ENCODE results near the gene SLC16A9. TPM values are rescaled to one million over a fixed set of nuclear protein-coding genes. Genes with fewer than 3 reads are reported as not detected.
A peak's percentile ranks its signal among the peaks of the same experiment; 100 is the strongest.

Gene SLC16A9, protein sequence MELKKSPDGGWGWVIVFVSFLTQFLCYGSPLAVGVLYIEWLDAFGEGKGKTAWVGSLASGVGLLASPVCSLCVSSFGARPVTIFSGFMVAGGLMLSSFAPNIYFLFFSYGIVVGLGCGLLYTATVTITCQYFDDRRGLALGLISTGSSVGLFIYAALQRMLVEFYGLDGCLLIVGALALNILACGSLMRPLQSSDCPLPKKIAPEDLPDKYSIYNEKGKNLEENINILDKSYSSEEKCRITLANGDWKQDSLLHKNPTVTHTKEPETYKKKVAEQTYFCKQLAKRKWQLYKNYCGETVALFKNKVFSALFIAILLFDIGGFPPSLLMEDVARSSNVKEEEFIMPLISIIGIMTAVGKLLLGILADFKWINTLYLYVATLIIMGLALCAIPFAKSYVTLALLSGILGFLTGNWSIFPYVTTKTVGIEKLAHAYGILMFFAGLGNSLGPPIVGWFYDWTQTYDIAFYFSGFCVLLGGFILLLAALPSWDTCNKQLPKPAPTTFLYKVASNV
- 21.0 and 23.1 TPM in 2 replicates for total RNA-seq
- long read RNA-seq, full-length matches to known transcripts: 1 of 14 reads
- long read RNA-seq, partial matches to known transcripts: 6 of 14 reads
- long read RNA-seq, other reads (novel, unspliced or antisense): 7 of 14 reads

DNA sequence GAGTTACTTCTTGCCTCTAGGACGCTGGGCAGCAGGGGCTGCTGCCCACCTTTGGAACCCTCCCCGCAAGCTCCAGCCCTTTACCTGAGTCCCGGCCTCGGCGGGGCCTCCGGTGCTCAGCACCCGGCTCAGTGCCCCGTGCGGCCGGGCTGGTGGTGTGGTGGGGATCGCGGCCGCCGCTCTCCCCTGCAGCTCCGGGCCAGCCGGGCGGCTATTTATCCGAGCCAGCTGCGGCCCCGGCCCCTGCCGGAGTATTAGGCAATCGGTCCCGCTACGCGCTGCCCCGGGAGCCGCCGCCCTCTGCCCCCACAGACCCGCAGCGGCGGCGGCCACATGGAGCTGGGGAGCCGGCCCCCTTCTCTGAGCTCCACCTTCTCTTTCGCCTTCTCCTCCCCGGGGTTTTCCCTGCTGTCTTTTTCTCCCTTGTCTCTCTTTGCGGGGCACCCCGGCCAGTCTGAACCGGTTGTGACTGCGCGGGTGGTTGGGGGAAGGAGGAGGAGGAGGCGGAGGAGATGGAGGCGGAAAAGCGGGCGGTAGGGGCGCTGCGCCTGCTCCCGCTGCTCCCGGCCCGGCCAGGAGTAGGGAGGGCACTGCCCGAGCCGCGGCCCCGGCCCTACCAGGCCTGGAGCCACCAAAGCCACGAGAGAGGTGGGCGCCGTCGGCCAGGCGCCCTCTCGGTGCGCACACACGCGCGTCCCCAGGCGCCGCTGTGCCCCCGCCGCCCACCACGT lies at the start of gene SLC16A9:
Gene SLC16A9, minus strand, starts transcription at position 456 of the 731 bp plus-strand sequence. CDS start 25,559 bp downstream, outside the sequence.
- H3K27me3 Mint-ChIP-seq (ENCODE audit: low read depth): peaks cover 33% of the 10 kb centered on the region
- TF ChIP-seq, protein P1, sequence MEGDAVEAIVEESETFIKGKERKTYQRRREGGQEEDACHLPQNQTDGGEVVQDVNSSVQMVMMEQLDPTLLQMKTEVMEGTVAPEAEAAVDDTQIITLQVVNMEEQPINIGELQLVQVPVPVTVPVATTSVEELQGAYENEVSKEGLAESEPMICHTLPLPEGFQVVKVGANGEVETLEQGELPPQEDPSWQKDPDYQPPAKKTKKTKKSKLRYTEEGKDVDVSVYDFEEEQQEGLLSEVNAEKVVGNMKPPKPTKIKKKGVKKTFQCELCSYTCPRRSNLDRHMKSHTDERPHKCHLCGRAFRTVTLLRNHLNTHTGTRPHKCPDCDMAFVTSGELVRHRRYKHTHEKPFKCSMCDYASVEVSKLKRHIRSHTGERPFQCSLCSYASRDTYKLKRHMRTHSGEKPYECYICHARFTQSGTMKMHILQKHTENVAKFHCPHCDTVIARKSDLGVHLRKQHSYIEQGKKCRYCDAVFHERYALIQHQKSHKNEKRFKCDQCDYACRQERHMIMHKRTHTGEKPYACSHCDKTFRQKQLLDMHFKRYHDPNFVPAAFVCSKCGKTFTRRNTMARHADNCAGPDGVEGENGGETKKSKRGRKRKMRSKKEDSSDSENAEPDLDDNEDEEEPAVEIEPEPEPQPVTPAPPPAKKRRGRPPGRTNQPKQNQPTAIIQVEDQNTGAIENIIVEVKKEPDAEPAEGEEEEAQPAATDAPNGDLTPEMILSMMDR (conservative IDR thresholded peaks at IDR 0.05): peak; percentile 53
- H3K27ac Mint-ChIP-seq (ENCODE audit: unreplicated experiment): peak within 1 kb of the TSS; percentile 93
- H3K9me3 Mint-ChIP-seq: peaks cover 2% of the 10 kb centered on the region
- peak within 1 kb of the TSS; percentile 94 for H3K4me3 Mint-ChIP-seq
- DNase-seq (ENCODE audit: low read depth, low spot score): peak; percentile 67
- peaks cover 18% of the 10 kb centered on the region for H3K4me1 Mint-ChIP-seq
- H3K36me3 Mint-ChIP-seq (ENCODE audit: low read depth): peaks cover 7% of the 10 kb centered on the region

DNA sequence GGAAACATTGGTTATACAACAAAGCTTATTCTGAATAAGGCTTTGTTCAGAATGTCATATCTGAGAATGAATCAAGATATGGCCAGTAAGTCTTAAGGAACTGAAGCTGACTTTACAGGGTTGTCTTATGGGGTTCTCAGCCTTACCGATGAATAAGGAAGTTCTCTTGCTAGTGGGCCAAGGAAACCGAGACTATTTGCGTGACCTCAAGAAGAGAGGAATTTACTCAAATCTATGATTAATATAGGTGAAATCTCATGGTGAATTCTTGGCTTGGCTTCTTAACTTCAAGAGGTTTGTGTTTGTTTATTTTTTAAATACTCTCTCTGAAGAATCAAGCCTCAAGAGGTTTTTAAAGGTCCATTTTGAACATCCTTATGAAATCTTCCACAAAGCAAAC lies 48.3 kb upstream of the SLC16A9 start:
- H3K27me3 Mint-ChIP-seq (ENCODE audit: low read depth): peaks cover 3% of the 10 kb centered on the region
- H3K4me3 Mint-ChIP-seq: no peak overlapping the region
- TF ChIP-seq, protein P1 (conservative IDR thresholded peaks at IDR 0.05): no peak
- DNase-seq (ENCODE audit: low read depth, low spot score): no peak
- H3K36me3 Mint-ChIP-seq (ENCODE audit: low read depth): no peaks in the 10 kb centered on the region
- H3K9me3 Mint-ChIP-seq: no peaks in the 10 kb centered on the region
- H3K27ac Mint-ChIP-seq (ENCODE audit: unreplicated experiment): no peak overlapping the region
- H3K4me1 Mint-ChIP-seq: no peaks in the 10 kb centered on the region

DNA sequence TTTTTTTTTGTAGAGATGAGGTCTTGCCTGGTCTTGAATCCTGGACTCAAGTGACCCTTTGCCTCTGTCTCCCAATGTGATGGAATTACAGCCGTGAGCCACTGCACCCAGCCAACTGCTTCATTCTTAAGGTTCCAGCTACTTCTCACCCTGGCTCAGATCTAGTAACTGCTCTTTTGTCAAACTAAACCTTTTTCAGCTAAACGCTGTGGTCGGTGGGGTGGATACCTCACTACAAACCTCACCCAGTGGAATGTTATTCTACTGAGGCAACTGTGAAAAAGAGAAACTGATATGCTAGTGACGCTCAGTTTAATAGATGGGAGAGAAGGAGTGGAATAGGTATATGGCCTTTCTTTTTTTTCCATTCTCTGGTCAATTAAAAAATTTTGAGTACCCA lies 45.3 kb upstream of the SLC16A9 start:
- no peaks in the 10 kb centered on the region for H3K4me1 Mint-ChIP-seq
- H3K4me3 Mint-ChIP-seq: no peak overlapping the region
- TF ChIP-seq, protein P1 (conservative IDR thresholded peaks at IDR 0.05): no peak
- no peak overlapping the region for H3K27ac Mint-ChIP-seq (ENCODE audit: unreplicated experiment)
- no peaks in the 10 kb centered on the region for H3K9me3 Mint-ChIP-seq
- H3K27me3 Mint-ChIP-seq (ENCODE audit: low read depth): peaks cover 6% of the 10 kb centered on the region
- no peak for DNase-seq (ENCODE audit: low read depth, low spot score)
- H3K36me3 Mint-ChIP-seq (ENCODE audit: low read depth): no peaks in the 10 kb centered on the region

DNA sequence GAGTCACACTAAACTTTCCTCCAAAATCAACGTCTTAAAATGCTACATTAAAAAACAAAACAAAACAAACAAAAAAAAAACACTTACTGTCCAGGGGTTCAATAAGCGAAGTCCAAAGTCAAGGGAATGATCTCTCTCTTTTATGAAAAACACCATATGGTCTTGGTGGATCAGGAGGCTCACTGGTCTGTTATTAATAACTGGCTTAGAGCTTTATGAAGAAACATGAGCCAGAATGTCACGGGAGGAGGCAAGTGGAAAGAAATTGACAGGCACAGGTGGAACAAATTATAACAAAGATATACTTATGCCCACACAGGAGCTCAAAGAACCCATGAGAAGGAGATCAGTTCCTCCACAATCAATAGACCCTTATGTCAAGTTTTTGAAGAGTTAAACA lies 43.6 kb upstream of the SLC16A9 start, which contains the start of gene MRLN:
Gene MRLN, minus strand, starts transcription at position 189 of the 400 bp plus-strand sequence.
- no peak for DNase-seq (ENCODE audit: low read depth, low spot score)
- TF ChIP-seq, protein P1 (conservative IDR thresholded peaks at IDR 0.05): no peak
- no peak within 1 kb of the TSS for H3K4me3 Mint-ChIP-seq
- H3K27ac Mint-ChIP-seq (ENCODE audit: unreplicated experiment): no peak within 1 kb of the TSS
- no peaks in the 10 kb centered on the region for H3K9me3 Mint-ChIP-seq
- H3K36me3 Mint-ChIP-seq (ENCODE audit: low read depth): no peaks in the 10 kb centered on the region
- H3K27me3 Mint-ChIP-seq (ENCODE audit: low read depth): peaks cover 6% of the 10 kb centered on the region
- H3K4me1 Mint-ChIP-seq: no peaks in the 10 kb centered on the region

DNA sequence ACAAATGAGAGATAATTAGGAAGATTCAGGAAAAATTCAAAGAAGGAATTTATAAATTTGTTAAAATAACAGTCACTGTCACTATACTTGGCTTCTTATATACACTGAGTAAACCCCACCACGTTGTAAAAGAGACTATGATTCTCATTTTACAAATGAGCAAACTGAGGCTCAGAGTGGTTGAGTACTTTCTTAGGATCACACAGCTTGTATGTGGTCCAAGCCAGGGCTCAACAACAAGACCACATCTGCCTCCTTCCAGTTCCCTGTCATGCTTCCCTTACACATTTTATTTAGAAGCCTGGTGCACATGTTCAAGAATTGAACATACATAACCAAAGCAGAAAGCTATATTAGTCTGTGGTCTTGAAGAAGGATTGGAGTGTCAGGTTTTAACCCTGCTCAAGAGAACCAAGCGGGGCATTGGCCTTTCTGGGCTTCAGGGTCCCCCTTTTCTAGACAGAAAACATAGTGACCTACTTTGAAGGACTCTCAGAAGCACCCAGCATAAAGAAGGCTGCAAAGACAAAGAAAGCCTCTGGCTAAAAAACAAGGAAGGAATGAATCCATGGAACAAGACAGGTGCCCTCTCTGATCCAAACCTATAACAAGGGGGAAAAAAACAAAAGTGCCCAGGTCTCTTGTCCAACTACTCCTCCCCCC lies 42.8 kb upstream of the SLC16A9 start:
- H3K27me3 Mint-ChIP-seq (ENCODE audit: low read depth): peaks cover 6% of the 10 kb centered on the region
- no peaks in the 10 kb centered on the region for H3K9me3 Mint-ChIP-seq
- H3K4me3 Mint-ChIP-seq: no peak overlapping the region
- H3K27ac Mint-ChIP-seq (ENCODE audit: unreplicated experiment): no peak overlapping the region
- no peaks in the 10 kb centered on the region for H3K4me1 Mint-ChIP-seq
- DNase-seq (ENCODE audit: low read depth, low spot score): no peak
- TF ChIP-seq, protein P1 (conservative IDR thresholded peaks at IDR 0.05): no peak
- H3K36me3 Mint-ChIP-seq (ENCODE audit: low read depth): no peaks in the 10 kb centered on the region

Measured in neural crest cell (in vitro differentiated cells).